AG04450 (cell line): Measurements from ENCODE around the gene XPNPEP1. TPM values are rescaled to one million over a fixed set of nuclear protein-coding genes. Genes with fewer than 3 reads are reported as not detected.

Experiments used
- CTCF ChIA-PET: fragments of 300-600, 350-600 bp; formaldehyde crosslinking; extraction: SDS; loops from one replicate; lab custom pipeline; 2022; ENCODE audit warnings: antibody characterized with exemption, inconsistent platforms; lab: Charles Lee
- POLR2A ChIA-PET: fragments of 350-600 bp; formaldehyde crosslinking; extraction: SDS; loops from one replicate; lab custom pipeline; 2021; ENCODE audit warnings: antibody characterized with exemption, inconsistent platforms; lab: Yijun Ruan, JAX
- DNase-seq: peaks from one replicate; pipeline ENCODE4 v3.0.0-alpha.2; 2011; ENCODE audit warnings: low read depth, low spot score
- H3K27ac ChIP-seq: one replicate; pipeline ENCODE4 v1.5.1; 2012; ENCODE audit warnings: low read depth, low read length, control low read depth
- H3K27me3 ChIP-seq: one replicate; pipeline ENCODE4 v1.6.0; 2012; ENCODE audit warnings: low read length; ENCODE audit not compliant: control insufficient read depth, insufficient read depth
- H3K4me3 ChIP-seq: 2 replicates; pipeline ENCODE4 v1.5.1; 2011; ENCODE audit warnings: mild to moderate bottlenecking, low read depth, low read length, control low read depth
- H3K9me3 ChIP-seq: 2 replicates; pipeline ENCODE4 v1.5.1; 2012; ENCODE audit warnings: low read length; ENCODE audit not compliant: control insufficient read depth, insufficient read depth
- CTCF ChIP-seq: IDR thresholded peaks from 2 replicates; pipeline ENCODE4 v1.5.1; 2011; ENCODE audit warnings: low read depth, low read length, control low read depth, inconsistent platforms
- polyA plus RNA-seq: library from polyadenylated mRNA; depleted of rRNA; stranded (reverse); fragments of >200 nt; gene quantifications from 2 replicates; pipeline ENCODE4 v1.2.3, GENCODE V29; 2011

Gene XPNPEP1
- polyA plus RNA-seq, 1 experiment = 134 TPM

GRCh38 chr10:109944613-109945012 is 21.3 kb upstream of the XPNPEP1 start:
- DNase-seq = no peak
- POLR2A ChIA-PET = no interaction called here
- Histone ChIP-seq H3K27me3 (no peaks in the 10 kb centered on the region), H3K9me3 (no peaks in the 10 kb centered on the region), H3K4me3 (no peak overlapping the region), H3K27ac (no peak overlapping the region)
- CTCF ChIA-PET = interaction anchor here (1.1 kb wide), 1 partner anchor 13 kb away, joined by 3 read pairs; no protein-coding TSS in a partner anchor
- TF ChIP-seq CTCF = no peak

GRCh38 chr10:109941236-109941862 is 18.0 kb upstream of the XPNPEP1 start:
- H3K27me3 ChIP-seq = no peaks in the 10 kb centered on the region
- no peaks in the 10 kb centered on the region for H3K9me3 ChIP-seq
- no peak overlapping the region for H3K27ac ChIP-seq
- H3K4me3 ChIP-seq = no peak overlapping the region
- ChIA-PET POLR2A (no interaction called here), CTCF (no interaction called here)
- no peak for DNase-seq
- TF ChIP-seq CTCF = no peak

GRCh38 chr10:109940553-109940952 is 17.2 kb upstream of the XPNPEP1 start:
- no peaks in the 10 kb centered on the region for H3K9me3 ChIP-seq
- CTCF ChIA-PET = no interaction called here
- H3K27ac ChIP-seq = no peak overlapping the region
- no peak for DNase-seq
- no peak overlapping the region for H3K4me3 ChIP-seq
- POLR2A ChIA-PET = no interaction called here
- H3K27me3 ChIP-seq = no peaks in the 10 kb centered on the region
- TF ChIP-seq CTCF = no peak

GRCh38 chr10:109940117-109940516 is 16.8 kb upstream of the XPNPEP1 start:
- CTCF ChIA-PET = interaction anchor here (0.6 kb wide), 1 partner anchor 11 kb away, joined by 3 read pairs; no protein-coding TSS in a partner anchor
- no peak for TF ChIP-seq CTCF

GRCh38 chr10:109939315-109939961 is 16.1 kb upstream of the XPNPEP1 start:
- CTCF ChIA-PET = interaction anchor here (0.6 kb wide), 2 partner anchors 10 to 199 kb away, joined by 3 read pairs; no protein-coding TSS in a partner anchor
- no peak overlapping the region for H3K4me3 ChIP-seq
- H3K27ac ChIP-seq = no peak overlapping the region
- TF ChIP-seq CTCF = no peak
- no peak for DNase-seq
- no peaks in the 10 kb centered on the region for H3K9me3 ChIP-seq
- no peaks in the 10 kb centered on the region for H3K27me3 ChIP-seq
- POLR2A ChIA-PET = no interaction called here

More at GRCh38 chr10:109940117-109940516, 16.8 kb upstream of the XPNPEP1 start:
- DNase-seq = no peak
- Histone ChIP-seq H3K9me3 (no peaks in the 10 kb centered on the region), H3K4me3 (no peak overlapping the region), H3K27ac (no peak overlapping the region), H3K27me3 (no peaks in the 10 kb centered on the region)
- POLR2A ChIA-PET = no interaction called here
